GM21367 (cell line): ENCODE data around the gene TUBGCP3.
"Not testable (repeated sequence)": the region's sequence is repeated elsewhere in the genome, so short reads cannot be mapped to it uniquely, and the experiment has no call there.

Source experiments
- ATAC-seq: cut with Tn5 transposase; IDR thresholded peaks from one replicate; pipeline ENCODE4 v1.9.1; 2021; ENCODE audit not compliant: unreplicated experiment

Gene TUBGCP3

DNA sequence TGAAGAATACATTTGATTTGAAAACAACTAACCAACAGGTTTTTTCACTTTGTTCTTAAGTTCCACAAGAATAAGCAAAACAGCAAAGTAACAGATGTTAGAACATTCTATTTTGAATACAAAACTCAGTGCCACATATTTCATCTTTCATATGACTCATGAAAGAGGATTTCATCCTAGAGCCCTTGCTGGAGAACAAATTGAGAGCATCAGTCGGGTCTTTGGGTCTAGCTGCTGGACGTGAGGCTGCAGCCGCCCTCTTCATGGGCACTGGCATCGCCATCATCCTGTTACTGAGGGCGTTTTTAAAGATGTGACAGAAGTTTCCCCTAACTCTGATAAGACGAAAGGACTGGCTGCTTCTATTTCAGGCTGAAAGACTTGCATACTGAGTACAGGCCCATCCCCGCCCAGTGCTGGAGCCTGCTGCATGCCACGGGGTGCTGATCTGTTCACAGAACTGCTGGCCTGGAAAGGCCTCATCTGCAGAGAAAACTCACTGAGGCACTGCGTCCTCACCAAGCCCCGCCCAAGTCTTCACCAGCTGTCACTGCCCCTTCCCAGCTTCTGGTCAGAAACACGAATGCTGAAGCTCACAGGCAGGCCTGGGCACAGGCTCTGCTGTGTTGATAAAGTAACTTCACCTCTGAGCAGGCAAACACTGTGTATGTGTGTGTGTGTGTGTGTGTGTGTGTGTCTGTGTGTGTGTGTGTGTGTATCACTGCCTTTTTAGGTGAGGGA lies 101.4 kb downstream of the TUBGCP3 start:
- no peak for ATAC-seq

DNA sequence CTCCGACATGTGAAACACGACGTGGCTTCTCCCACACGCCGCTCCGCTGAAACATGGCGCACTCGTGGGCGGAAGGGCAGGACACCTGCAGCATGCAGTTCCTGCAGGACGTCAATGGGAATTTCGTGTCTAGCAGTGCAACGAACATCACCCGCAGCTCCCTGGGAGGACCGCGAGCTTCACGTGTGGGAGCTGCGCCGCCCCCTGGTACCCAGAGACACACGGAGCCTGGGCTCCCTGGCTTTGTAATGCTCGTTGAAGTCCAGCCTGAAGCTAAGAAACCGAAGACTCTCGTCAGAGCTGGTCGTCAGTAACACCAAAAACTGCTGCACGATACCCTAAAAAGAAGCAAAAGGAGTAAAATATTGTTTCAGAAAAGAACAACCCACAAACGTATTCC lies 102.1 kb downstream of the TUBGCP3 start:
- ATAC-seq = not testable (repeated sequence)

DNA sequence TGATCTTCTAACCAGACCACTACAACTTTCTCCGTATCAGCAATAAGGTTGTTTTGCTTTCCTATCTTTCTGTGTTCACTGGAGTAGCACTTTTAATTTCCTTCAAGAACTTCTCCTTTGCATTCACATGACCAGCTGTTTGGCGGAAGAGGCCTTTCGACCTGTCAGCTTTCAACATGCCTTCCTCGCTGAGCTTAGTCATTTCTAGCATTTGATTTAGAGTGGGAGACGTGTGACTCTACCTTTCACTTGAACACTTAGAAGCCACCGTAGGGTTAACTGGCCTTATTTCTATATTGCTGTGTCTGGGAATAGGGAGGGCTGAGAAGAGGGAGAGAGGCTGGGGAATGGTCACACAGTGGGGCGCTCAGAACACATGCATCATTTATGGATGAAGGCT lies 104.7 kb downstream of the TUBGCP3 start:
- ATAC-seq = no peak

DNA sequence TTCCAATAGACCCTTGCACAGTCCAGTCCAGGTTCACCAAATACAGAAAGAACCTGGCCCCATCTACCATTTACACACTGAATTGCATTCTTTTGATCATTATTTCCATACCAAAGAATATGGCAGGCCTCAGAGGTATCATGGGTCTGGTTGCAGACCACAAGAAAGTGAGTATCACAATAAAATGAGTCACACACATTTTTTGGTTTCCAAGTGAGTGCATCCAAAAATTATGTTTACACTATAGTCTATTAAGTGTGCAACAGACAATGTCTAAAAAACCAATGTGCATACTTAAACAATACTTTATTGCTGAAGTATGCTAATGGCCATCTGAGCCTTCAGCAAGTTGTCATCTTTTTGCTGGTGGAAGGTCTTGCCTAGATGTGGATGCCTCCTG lies 106.5 kb downstream of the TUBGCP3 start:
- no peak for ATAC-seq

DNA sequence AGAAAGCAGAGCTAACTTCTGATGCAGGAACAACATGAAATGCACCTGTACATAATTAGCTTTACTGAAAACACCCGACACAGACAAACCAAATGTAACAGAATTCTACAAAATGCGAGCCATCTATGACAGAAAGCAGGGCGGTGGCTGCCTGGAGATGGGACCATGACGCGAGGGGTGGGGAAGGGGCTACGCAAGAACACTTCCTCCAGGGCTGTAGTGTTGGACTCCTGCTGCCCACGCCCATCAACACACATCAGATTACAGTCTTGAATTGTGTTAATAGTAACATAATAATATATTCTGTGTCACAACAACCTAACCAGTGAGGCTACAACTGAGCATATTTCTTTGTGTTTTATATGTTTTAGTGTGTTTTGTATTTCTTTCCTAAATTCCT lies 108.6 kb downstream of the TUBGCP3 start:
- ATAC-seq = no peak

DNA sequence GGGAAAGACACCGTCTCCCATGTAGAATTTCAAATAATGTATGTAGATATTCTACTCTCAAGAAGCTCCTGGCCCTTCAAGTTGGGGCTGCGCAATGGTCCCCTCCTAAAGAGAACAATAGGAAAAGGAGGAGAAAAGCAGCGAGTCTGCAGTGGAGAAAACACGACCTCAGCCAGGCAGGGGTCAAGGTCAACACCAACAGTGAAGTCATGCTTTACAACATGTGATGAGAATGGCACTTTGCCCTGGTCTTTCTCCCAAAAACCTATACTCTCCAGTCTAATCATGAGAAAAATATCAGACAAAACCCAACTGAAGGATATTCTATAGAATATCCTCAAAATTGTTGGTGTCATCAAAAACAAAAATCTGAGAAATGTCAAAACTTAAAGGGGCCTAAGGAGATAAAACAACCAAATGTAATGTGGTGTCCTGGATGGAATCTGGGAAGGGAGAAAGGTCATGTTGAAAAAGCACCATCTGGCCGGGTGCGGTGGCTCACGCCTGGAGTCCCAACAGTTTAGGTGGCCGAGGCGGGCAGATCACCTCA lies 110.8 kb downstream of the TUBGCP3 start:
- ATAC-seq = no peak

DNA sequence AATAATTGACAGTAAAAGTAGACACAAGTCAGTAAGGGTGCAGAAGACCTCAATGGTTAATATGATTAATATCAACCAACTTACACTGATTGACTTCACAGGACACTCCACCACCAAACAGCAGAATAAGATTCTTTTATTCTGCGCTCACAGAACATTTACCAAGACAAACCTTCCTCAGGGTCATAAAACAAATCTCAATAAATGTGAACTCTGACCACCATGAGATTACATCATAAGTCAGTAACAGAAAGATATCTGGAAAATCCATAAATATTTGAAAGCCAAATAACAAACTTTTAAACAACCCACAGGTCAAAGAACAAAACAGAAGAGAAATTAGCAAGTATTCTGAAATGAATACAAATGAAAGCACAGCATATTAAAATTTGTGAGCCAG lies 112.1 kb downstream of the TUBGCP3 start:
- ATAC-seq = no peak

DNA sequence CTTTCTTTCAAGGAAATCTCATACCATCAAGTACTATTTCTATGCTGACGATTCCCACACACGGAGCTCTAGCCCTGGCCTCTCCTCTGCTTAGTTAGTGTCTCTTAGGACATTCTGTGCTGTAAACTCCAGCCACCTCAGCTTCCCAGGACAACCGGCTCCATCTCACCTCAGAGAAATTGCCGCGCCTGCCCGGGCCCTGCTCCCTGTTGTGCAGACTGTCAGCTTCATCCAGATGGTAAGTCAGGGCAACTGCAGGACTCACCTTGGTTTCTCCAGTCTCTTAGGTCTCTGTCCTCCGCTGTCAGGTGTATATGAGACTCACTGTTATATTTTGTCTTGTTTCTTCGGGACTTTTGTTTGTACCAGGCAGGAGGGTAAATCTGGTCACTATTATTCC lies 113.1 kb downstream of the TUBGCP3 start:
- no peak for ATAC-seq

DNA sequence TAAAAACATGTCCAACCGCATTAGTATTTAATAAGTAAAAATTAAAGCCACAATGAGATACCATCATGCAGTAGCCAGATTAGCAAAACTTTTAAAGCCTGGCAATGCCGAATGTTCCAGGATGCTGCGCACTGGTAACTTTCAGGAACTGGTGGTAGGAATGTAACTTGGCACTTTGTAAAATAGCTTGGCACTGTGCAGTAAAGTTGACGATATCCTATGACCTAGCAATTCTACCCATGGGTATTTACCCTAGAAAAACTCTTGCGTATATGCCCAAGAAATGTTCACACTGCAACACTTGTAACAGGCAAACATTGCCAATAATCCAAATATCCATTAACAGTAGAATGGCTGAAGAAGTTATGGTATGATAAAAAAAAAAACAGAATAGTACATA lies 114.1 kb downstream of the TUBGCP3 start:
- no peak for ATAC-seq

DNA sequence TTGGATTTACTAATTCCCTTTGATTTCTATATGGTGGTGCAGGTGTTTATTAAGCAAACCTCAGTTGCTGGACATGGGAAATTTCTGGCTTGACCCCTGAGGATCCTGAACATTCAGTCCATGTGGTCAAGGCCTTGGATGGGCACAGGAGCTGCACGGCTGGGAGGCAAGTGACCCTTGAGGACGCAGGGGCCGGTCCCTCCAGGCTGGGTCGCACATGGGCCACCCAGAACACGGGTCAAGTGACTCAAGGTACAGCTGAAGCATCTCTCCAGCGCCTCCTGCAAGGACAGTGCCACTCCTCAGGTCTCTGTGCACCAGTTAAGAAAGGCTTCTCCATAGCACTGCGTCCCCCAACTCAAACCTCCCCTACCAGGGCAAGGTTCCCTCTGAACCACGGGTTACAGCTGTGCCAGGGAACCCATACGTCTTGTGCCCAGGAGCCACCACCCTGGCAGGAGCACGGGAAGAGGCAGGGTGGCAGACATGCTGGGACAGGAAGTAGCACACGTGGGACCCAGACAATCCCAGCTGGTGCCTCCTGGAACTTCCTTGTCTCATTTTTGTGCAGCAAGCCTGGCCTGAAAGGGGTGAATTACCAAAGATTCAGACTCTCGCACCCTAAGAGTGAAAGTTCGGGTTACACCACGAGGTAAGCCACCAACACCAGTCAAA lies 118.7 kb downstream of the TUBGCP3 start:
- ATAC-seq = no peak

DNA sequence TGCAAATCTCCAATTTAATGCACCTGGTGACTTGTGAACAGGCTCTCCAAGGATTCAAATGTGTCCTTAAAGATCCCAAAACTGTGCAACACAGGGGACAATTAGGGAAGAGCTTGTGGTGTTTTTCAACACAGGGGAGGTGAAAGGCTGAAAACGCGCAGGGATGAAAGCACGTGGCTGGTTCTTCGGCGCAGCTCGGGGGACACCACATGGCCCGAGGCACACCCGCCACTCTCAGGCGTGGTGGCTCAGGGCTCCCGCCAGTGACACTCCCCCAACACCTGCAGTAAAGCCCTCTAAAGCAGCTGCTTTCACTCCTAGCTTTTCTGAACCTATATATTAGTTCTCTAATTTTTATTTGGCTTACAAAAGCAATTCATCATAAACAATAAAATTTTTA lies 119.9 kb downstream of the TUBGCP3 start:
- ATAC-seq = no peak

DNA sequence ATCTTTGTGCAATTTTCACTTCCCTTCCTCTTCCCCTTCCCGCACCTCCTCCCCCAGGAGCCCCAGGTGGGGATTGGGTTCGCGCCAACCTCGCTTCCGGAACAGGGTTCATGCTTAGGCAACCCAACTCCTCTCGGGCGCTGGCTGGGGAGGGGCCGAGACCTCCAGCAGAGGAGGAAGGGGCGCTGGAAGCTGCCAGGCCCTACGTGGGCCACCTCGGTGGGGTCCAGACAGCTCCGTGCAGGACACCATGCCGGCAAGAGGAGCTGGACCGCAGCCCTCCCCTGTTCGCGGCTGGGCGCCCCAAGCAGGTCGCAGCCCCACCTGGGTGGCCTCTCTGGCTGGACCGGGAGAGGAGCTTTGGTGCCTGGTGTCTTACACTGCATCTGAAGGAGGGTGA lies 120.7 kb downstream of the TUBGCP3 start:
- no peak for ATAC-seq

DNA sequence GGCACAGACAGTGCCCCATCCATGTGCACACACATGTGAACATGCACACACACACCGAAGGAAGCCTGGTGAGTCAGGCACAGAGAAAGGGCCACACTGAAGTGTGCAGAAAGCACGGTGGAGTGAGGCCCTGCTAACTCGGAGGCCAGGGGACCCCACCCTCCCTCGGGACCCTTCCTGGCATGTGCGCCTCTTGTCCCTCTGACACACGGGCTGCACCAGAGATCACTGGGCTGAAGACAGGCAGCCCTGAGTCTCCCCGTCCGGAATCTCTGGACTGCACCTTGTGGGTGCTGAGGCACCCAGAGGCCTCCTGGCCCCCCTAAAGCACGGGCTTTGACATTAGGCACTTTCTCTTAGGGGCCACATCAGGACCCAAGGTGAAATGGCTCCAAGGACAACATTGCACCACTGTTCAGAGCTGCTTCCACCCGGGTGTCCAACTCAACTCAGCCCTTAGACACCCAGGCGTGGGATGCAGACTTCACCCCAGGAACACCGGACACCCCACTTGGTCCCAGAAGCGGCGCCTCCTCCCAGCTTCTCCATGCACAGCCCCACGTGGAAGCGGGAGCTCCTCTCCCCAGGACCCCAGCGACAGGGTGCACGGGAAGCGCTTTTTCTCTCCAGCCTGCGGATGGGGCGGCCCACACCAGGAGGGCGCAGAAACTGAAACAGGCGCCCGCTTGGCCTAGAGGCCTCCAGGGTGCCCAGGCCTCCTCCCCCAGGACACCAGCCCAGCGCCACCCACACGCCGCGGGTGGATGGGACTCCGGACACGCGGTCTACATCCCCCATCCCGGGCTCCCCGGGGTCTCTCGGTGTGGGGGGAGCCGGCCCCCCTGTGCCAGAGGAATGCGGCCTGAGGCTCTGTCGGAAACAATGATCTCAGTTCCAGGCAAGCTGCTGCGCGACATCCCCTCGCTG lies 121.6 kb downstream of the TUBGCP3 start:
- ATAC-seq = no peak

DNA sequence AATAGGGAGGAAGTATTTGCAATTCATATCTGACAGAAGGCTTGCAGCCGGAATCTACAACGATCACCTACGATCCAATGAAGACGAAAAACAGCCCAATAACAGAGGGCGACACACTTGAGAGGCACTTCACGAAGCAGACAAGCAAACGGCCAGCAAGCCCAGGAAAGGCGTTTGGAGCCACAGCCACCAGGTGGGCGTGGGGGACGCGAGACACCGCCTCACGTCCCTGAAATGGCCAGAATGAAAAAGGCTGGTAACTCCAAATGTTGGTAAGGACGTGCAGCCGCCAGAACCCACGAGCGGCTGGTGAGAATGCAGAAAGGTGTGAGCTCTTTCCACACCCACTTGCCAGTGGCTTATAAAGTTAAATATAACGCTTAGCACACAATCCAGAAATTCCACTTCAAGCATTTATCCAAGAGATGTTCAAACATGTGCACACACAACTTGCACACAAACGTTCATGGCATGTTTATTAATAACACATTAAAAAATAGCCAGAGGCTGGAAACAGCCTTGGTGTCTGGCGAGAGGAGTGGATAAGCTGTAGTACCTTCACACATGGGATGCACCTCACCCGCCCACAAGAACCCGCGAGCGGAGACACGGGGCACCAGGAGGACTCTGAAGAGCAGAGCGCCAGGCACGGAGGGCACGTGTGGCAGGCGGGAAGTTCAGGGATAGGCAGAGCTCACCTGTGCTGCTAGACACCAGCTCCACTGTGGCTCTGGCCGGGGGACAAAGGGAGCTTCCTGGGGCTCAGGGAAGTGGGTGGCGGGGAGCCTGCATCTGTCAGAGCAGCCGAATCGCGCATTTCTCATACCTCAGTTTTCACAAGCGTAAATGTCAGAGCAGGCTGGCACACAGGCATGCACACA lies 122.5 kb downstream of the TUBGCP3 start:
- no peak for ATAC-seq

DNA sequence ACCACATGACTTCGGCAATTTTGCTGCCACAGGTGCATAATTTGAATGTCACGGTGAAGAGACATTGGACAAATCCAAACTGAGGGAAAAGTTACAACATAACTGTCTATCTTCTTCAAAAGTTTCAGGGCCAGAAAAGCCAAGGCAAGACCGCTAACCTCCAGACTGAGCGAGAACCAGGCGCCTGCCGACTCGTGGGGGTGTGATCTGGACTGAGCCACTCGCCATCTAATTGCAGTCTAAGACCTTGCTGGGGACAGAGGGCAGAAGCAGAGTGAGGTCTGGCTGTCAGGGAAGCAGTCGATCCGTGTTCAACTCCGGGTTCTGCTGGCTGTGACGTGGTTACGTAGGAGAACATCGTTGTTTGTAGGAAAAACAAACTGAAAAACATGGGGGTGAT lies 123.2 kb downstream of the TUBGCP3 start:
- ATAC-seq = no peak

DNA sequence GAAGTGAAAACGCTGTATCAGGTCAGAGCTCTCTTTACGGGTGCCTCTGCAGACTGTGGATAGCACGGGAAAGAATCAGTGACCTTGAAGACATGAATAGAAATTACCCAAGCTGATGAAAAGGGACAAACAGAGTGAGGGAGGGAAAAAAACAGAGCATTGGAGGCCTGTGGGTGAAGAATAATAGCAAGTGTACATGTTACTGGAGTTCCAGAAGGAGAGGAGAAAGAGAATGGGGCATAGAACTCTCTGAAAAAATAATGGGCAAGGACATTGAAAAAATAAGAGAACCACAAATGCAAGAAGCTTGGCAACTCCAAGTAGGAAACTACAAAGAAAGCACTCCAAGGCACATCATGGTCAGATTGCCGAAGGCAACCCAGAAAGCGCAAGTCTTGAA lies 125.5 kb downstream of the TUBGCP3 start:
- no peak for ATAC-seq

DNA sequence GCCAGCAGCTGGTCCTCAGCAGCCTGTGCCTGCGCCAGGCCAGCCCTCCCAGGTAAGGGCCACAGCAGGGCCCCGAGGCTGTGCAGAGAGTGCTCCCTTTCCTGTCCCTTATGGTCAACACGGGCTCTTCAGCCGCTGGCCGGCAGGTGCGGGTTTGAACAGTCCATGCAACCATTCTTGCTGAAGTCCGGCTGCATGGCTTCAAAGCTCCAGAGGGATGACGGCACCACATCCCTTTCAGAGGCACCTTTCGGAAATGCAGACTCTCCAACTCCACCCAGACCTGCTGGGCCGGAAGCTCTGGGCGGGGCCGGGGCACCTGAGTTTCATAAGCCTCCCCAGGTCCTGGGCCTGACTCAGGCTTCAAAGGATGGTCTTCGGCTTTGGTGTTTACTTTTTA lies 130.5 kb downstream of the TUBGCP3 start:
- no peak for ATAC-seq

DNA sequence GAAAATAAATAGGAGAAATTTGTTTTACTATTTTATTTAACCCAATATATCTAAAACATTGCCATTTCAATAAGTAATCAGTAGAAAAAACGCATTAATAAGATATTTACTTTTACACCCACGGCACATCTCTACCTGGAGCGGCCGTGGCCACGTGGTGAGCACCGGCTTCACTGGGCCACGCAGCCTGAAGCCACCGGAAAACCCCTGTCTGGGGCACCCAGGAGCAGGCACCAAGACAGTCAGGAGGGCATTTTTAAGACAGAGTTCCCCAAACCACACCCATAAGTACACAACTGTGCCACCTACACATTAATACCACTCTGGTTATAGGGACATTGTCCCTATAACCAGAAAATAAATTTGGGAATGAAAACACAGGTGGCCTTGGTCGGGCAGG lies 130.9 kb downstream of the TUBGCP3 start:
- no peak for ATAC-seq

DNA sequence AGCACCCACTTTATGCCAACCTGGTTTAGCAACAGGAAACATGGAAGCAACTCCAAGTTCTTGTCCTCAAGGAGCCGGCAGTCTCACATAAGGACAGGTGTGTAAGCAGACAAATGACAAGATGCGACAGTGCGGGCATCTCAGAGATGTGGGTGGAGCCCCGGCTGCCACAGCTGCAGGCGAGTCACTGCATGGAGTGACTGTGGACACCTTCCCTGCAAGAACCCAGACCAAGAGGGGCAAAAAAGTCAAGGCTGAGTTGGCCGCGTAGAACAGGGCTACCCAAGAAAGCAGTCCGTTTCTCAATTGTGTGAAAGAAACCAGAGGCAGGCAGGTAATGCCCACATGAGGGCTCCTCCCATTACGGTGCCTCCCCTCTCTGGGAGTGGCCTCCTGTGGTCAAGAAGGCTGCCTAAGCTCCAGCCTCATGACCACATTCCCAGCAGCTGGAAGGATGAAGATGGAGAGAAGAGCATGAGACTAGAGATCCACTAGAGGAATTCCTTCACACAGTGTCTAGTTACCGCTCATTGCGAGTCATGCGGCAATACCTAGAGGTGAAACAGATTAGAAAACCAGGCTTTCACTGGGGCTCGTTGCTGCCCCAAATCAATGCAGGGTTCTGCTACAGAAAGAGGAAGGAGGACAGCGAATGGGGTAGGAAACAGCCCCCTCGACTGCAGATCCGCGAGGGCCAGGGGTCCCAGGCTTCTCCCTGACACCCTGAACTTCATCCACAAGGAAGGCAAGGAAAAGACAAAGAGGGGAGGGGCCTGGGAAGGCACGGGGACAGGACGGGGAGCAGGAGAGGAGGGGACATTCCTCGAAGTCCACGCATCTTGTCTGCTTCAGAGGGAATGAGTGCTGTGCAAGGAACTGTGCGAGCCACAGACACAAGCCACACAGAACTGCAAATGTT lies 131.6 kb downstream of the TUBGCP3 start:
- no peak for ATAC-seq
